GM12892 (cell line): Measurements from ENCODE around the gene AFDN.

Experiments
- POLR2A ChIP-seq: IDR thresholded peaks from 2 replicates; pipeline ENCODE4 v1.6.1; 2011; ENCODE audit warnings: low read depth, low read length, control low read depth
- POLR2AphosphoS5 ChIP-seq: IDR thresholded peaks from 2 replicates; pipeline ENCODE4 v1.6.1; 2011; ENCODE audit warnings: low read depth, low read length, control low read depth

GRCh38 chr6:167928111-167928510 is 101.4 kb downstream of the AFDN start:
- no peak for TF ChIP-seq POLR2A
- TF ChIP-seq POLR2AphosphoS5, result no peak
